Osteocyte (in vitro differentiated cells): ENCODE results near the gene RBM44. TPM values are rescaled to one million over a fixed set of nuclear protein-coding genes. Genes with fewer than 3 reads are reported as not detected.

Experiments used
- DNase-seq: peaks from one replicate; pipeline ENCODE4 v3.0.0; 2021; ENCODE audit warnings: mixed read lengths; ENCODE audit not compliant: unreplicated experiment; ENCODE audit errors: extremely low spot score
- H3K27ac Mint-ChIP-seq: one replicate; pipeline ENCODE4 v1.8.0; 2021; ENCODE audit warnings: mild to moderate bottlenecking, mixed read lengths; ENCODE audit not compliant: unreplicated experiment
- H3K27me3 Mint-ChIP-seq: one replicate; pipeline ENCODE4 v1.8.0; 2021; ENCODE audit warnings: mixed read lengths; ENCODE audit not compliant: unreplicated experiment
- H3K36me3 Mint-ChIP-seq: one replicate; pipeline ENCODE4 v1.8.0; 2021; ENCODE audit warnings: mixed read lengths; ENCODE audit not compliant: unreplicated experiment
- H3K4me1 Mint-ChIP-seq: one replicate; pipeline ENCODE4 v1.8.0; 2021; ENCODE audit warnings: mixed read lengths; ENCODE audit not compliant: unreplicated experiment
- H3K4me3 Mint-ChIP-seq: one replicate; pipeline ENCODE4 v1.8.0; 2021; ENCODE audit warnings: mild to moderate bottlenecking, moderate library complexity, mixed read lengths; ENCODE audit not compliant: unreplicated experiment
- H3K9me3 Mint-ChIP-seq: one replicate; pipeline ENCODE4 v1.8.0; 2021; ENCODE audit warnings: mixed read lengths; ENCODE audit not compliant: unreplicated experiment
- CTCF ChIP-seq: fragments of 200-600 bp; sonication (generic); IDR thresholded peaks from 2 replicates; pipeline ENCODE4 v1.5.0; 2021; ENCODE audit warnings: antibody characterized with exemption, mild to moderate bottlenecking, moderate library complexity
- total RNA-seq: library from RNA; stranded (reverse); gene quantifications from 2 replicates; pipeline ENCODE4 v1.2.1, GENCODE V29; 2021

Gene RBM44
- total RNA-seq, 1 donor from 2014 or later = 0.46 TPM

GRCh38 chr2:237824085-237824484 lies 25.5 kb downstream of the RBM44 start:
- no peaks in the 10 kb centered on the region for H3K9me3 Mint-ChIP-seq
- DNase-seq = no peak
- TF ChIP-seq CTCF = no peak
- H3K27ac Mint-ChIP-seq = no peak overlapping the region
- H3K4me1 Mint-ChIP-seq = peaks cover 18% of the 10 kb centered on the region
- H3K27me3 Mint-ChIP-seq = no peaks in the 10 kb centered on the region
- H3K36me3 Mint-ChIP-seq = no peaks in the 10 kb centered on the region
- no peak overlapping the region for H3K4me3 Mint-ChIP-seq

- no peak for TF ChIP-seq CTCF
- Mint-ChIP-seq H3K9me3 (no peaks in the 10 kb centered on the region), H3K27ac (no peak overlapping the region), H3K4me3 (no peak overlapping the region), H3K27me3 (no peaks in the 10 kb centered on the region), H3K36me3 (no peaks in the 10 kb centered on the region), H3K4me1 (no peaks in the 10 kb centered on the region)
- no peak for DNase-seq
Observed at GRCh38 chr2:237827421-237827987, 28.9 kb downstream of the RBM44 start.

- no peaks in the 10 kb centered on the region for H3K36me3 Mint-ChIP-seq
- H3K27me3 Mint-ChIP-seq = no peaks in the 10 kb centered on the region
- no peak overlapping the region for H3K4me3 Mint-ChIP-seq
- TF ChIP-seq CTCF = no peak
- no peak for DNase-seq
- H3K4me1 Mint-ChIP-seq = no peaks in the 10 kb centered on the region
- H3K9me3 Mint-ChIP-seq = no peaks in the 10 kb centered on the region
- no peak overlapping the region for H3K27ac Mint-ChIP-seq
Observed at GRCh38 chr2:237830522-237830921, 31.9 kb downstream of the RBM44 start.

GRCh38 chr2:237833546-237833945 lies 35.0 kb downstream of the RBM44 start:
- H3K4me3 Mint-ChIP-seq = no peak overlapping the region
- DNase-seq = no peak
- H3K27me3 Mint-ChIP-seq = no peaks in the 10 kb centered on the region
- no peak for TF ChIP-seq CTCF
- no peaks in the 10 kb centered on the region for H3K4me1 Mint-ChIP-seq
- H3K27ac Mint-ChIP-seq = no peak overlapping the region
- no peaks in the 10 kb centered on the region for H3K9me3 Mint-ChIP-seq
- H3K36me3 Mint-ChIP-seq = peaks cover 3% of the 10 kb centered on the region

- Mint-ChIP-seq H3K4me3 (no peak overlapping the region), H3K9me3 (no peaks in the 10 kb centered on the region), H3K27ac (no peak overlapping the region), H3K36me3 (peaks cover 3% of the 10 kb centered on the region), H3K27me3 (peaks cover 3% of the 10 kb centered on the region), H3K4me1 (no peaks in the 10 kb centered on the region)
- no peak for DNase-seq
- TF ChIP-seq CTCF = no peak
Observed at GRCh38 chr2:237835372-237835771, 36.8 kb downstream of the RBM44 start.
